Keratinocyte (primary cell): ENCODE results near the gene SH3RF2.

Experiments
- CTCF ChIP-seq, 3 experiments: IDR thresholded peaks in 1 of 3; conservative IDR thresholded peaks in 1 of 3; optimal IDR thresholded peaks in 1 of 3; 2 replicates in 2 of 3; 3 replicates in 1 of 3; pipeline versions ENCODE3 to v1.5.1; 2011; ENCODE audit warnings: low read length in 3 of 3, mild to moderate bottlenecking in 3 of 3, moderate library complexity in 2 of 3, control low read depth in 1 of 3, inconsistent platforms in 1 of 3; ENCODE audit not compliant: insufficient read depth in 2 of 3; ENCODE audit errors: extremely low read depth in 1 of 3
- EZH2 ChIP-seq: IDR thresholded peaks from one replicate; pipeline ENCODE4 v1.6.1; 2012; ENCODE audit warnings: inconsistent platforms, mild to moderate bottlenecking, low read length, moderate library complexity

- TF ChIP-seq CTCF (optimal IDR thresholded peaks at IDR 0.05 in 1 of 3, IDR thresholded peaks at IDR 0.05 in 1 of 3, conservative IDR thresholded peaks at IDR 0.05 in 1 of 3; ENCODE audit: extremely low read depth in 1 of 3, insufficient read depth in 2 of 3, low read length in 3 of 3) (no peak), EZH2 (no peak)
Measured at GRCh38 chr5:146024034-146024433, 87.7 kb downstream of the SH3RF2 start.
